OCI-LY3 (cell line): ENCODE data around the gene PLA2G15.

Experiments
- H2AFZ ChIP-seq: fragments of 200-600, 300-600 bp; shearing (Covaris generic); 2 replicates; pipeline ENCODE4 v1.6.0; 2014; ENCODE audit warnings: antibody characterized with exemption, low read depth, low read length
- H3K27ac ChIP-seq: fragments of 200-600, 300-600 bp; sonication (generic); 2 replicates; pipeline ENCODE4 v1.5.1; 2014; ENCODE audit warnings: mild to moderate bottlenecking, low read length, moderate library complexity, mixed read lengths
- H3K27me3 ChIP-seq: fragments of 200-600, 300-600 bp; sonication (generic); 2 replicates; pipeline ENCODE4 v1.6.1; 2014; ENCODE audit warnings: low read depth, low read length, mixed read lengths
- H3K36me3 ChIP-seq: fragments of 200-600, 300-600 bp; sonication (generic); replicated peaks from 2 replicates; pipeline ENCODE3; 2014; ENCODE audit warnings: low read depth, low read length, mixed read lengths
- H3K4me1 ChIP-seq: fragments of 300-600, 200-600 bp; sonication (generic); 2 replicates; pipeline ENCODE4 v1.6.1; 2014; ENCODE audit warnings: low read length, mixed read lengths
- H3K4me2 ChIP-seq: fragments of 200-600, 300-600 bp; sonication (generic); 2 replicates; pipeline ENCODE4 v1.6.1; 2014; ENCODE audit warnings: low read length, mixed read lengths
- H3K4me3 ChIP-seq: fragments of 300-600, 200-600 bp; sonication (generic); 2 replicates; pipeline ENCODE4 v1.5.1; 2014; ENCODE audit warnings: antibody characterized with exemption, mild to moderate bottlenecking, low read length, moderate library complexity
- H3K79me2 ChIP-seq: fragments of 300-600, 200-600 bp; shearing (Covaris generic); 2 replicates; pipeline ENCODE4 v1.6.1; 2014; ENCODE audit warnings: mild to moderate bottlenecking, low read length, mixed read lengths
- H3K9ac ChIP-seq: fragments of 300-600, 200-600 bp; shearing (Covaris generic); 2 replicates; pipeline ENCODE4 v1.6.0; 2014; ENCODE audit warnings: mild to moderate bottlenecking, low read length, moderate library complexity
- H3K9me3 ChIP-seq: fragments of 200-600, 300-600 bp; shearing (Covaris generic); 2 replicates; pipeline ENCODE4 v1.6.1; 2014; ENCODE audit warnings: low read length, mixed read lengths; ENCODE audit not compliant: insufficient read depth
- H4K20me1 ChIP-seq: fragments of 200-600, 300-600 bp; sonication (generic); 2 replicates; pipeline ENCODE4 v1.6.1; 2016; ENCODE audit warnings: low read length, mixed read lengths; ENCODE audit not compliant: insufficient read depth
- CTCF ChIP-seq: fragments of 200-600, 300-600 bp; sonication (generic); IDR thresholded peaks from 2 replicates; pipeline ENCODE4 v1.5.1; 2014; ENCODE audit warnings: antibody characterized with exemption, low read length, low read depth
- EZH2phosphoT487 ChIP-seq: fragments of 200-600 bp; shearing (Covaris generic); IDR thresholded peaks from 2 replicates; pipeline ENCODE4 v1.6.1; 2018; ENCODE audit warnings: antibody characterized with exemption, mixed run types, low read depth

The PLA2G15 gene

DNA sequence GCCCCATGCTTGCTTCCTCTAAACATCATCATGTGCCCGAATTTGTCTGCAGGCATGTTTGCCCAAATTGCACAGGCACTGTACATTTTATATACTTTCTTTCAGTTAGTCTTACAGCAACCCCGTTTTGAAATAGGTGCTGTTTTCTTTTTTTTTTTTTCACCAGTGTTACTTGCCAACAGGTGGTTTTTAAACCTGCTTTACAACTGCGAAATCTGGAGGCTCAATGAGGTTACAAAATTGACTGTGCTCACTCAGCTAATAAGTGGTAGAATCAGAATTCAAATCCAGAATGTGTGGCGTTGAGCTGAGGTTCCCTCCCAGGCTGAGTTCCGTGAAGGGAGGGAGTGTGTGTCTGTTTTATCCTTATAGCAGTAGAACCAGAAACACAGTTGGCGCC lies 5.8 kb downstream of the PLA2G15 start:
- Histone ChIP-seq H3K4me1 (peaks cover 3% of the 10 kb centered on the region; the same call in 1 of the 2 replicates), H2AFZ (no peak overlapping the region), H3K27me3 (no peaks in the 10 kb centered on the region), H3K27ac (no peak overlapping the region), H3K36me3 (no peaks in the 10 kb centered on the region), H3K79me2 (no peaks in the 10 kb centered on the region), H3K9ac (no peak overlapping the region), H4K20me1 (no peaks in the 10 kb centered on the region), H3K4me2 (no peak overlapping the region), H3K4me3 (no peak overlapping the region), H3K9me3 (no peaks in the 10 kb centered on the region)
- no peak for TF ChIP-seq EZH2phosphoT487
- no peak for TF ChIP-seq CTCF

DNA sequence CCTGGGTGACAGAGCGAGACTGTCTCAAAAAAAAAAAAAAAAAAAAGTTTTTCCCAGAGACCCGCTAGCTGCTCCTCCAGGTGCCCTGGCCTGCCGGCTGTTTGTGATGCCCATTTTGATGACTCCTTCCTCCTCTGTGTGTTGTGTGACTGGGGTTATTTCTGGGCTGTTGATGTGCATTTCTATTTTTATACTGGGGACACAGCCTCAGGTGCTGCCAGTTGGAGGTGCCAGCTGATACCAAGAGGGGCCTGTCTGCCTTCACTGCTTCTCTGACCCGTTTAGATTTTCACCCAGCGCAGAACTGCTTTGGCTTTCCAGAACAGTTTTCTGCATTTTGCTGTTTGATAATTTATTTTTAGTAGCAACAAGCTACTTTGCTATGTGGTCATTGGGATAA lies 6.7 kb downstream of the PLA2G15 start:
- H3K79me2 ChIP-seq: no peaks in the 10 kb centered on the region
- H4K20me1 ChIP-seq: no peaks in the 10 kb centered on the region
- H3K27me3 ChIP-seq: no peaks in the 10 kb centered on the region
- no peaks in the 10 kb centered on the region for H3K4me1 ChIP-seq
- no peak overlapping the region for H3K9ac ChIP-seq
- no peak overlapping the region for H3K27ac ChIP-seq
- no peak overlapping the region for H2AFZ ChIP-seq
- no peaks in the 10 kb centered on the region for H3K9me3 ChIP-seq
- H3K4me3 ChIP-seq: no peak overlapping the region
- TF ChIP-seq EZH2phosphoT487: no peak
- TF ChIP-seq CTCF: no peak
- no peaks in the 10 kb centered on the region for H3K36me3 ChIP-seq
- H3K4me2 ChIP-seq: no peak overlapping the region

DNA sequence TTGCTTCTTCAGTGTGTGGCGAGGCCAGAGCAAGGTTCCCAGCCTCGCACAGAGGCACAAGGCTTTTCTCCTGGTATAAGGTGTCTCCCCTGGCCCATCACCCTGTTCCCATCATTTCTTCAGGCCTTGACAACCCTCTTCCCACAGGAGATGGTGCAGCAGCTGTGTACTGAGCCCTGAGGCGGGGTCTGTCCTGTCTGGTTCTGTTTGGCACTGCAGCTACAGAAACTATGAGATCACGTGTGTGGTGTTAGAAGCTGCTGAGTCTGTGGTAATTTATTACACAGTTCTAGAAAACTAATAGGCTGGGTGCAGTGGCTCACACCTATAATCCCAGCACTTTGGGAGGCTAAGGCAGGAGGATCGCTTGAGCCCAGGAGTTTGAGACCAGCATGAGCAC lies 7.2 kb downstream of the PLA2G15 start:
- H3K4me2 ChIP-seq: no peak overlapping the region
- no peaks in the 10 kb centered on the region for H3K27me3 ChIP-seq
- no peak overlapping the region for H2AFZ ChIP-seq
- H3K9me3 ChIP-seq: no peaks in the 10 kb centered on the region
- no peaks in the 10 kb centered on the region for H3K4me1 ChIP-seq
- no peak overlapping the region for H3K27ac ChIP-seq
- no peaks in the 10 kb centered on the region for H3K79me2 ChIP-seq
- no peak overlapping the region for H3K4me3 ChIP-seq
- no peaks in the 10 kb centered on the region for H4K20me1 ChIP-seq
- TF ChIP-seq CTCF: no peak
- no peak for TF ChIP-seq EZH2phosphoT487
- no peaks in the 10 kb centered on the region for H3K36me3 ChIP-seq
- H3K9ac ChIP-seq: no peak overlapping the region

GRCh38 chr16:68253721-68254120 lies 8.5 kb downstream of the PLA2G15 start:
- TF ChIP-seq CTCF (no peak), EZH2phosphoT487 (no peak)
- H3K36me3 ChIP-seq: no peaks in the 10 kb centered on the region
- H4K20me1 ChIP-seq: no peaks in the 10 kb centered on the region
- no peak overlapping the region for H3K9ac ChIP-seq
- no peaks in the 10 kb centered on the region for H3K9me3 ChIP-seq
- H3K27ac ChIP-seq: no peak overlapping the region
- H2AFZ ChIP-seq: no peak overlapping the region
- no peaks in the 10 kb centered on the region for H3K79me2 ChIP-seq
- no peaks in the 10 kb centered on the region for H3K4me1 ChIP-seq
- H3K27me3 ChIP-seq: no peaks in the 10 kb centered on the region
- H3K4me3 ChIP-seq: no peak overlapping the region
- no peak overlapping the region for H3K4me2 ChIP-seq
